GM12891 (cell line): ENCODE data around the gene R3HDML.

Source experiments
- POLR2A ChIP-seq: IDR thresholded peaks from 2 replicates; pipeline ENCODE4 v1.6.1; 2011; ENCODE audit warnings: low read depth, low read length, control low read depth
- POLR2AphosphoS5 ChIP-seq: IDR thresholded peaks from 2 replicates; pipeline ENCODE4 v1.6.1; 2011; ENCODE audit warnings: low read depth, low read length, control low read depth
- TAF1 ChIP-seq: IDR thresholded peaks from 2 replicates; pipeline ENCODE4 v1.6.1; 2011; ENCODE audit warnings: low read depth, low read length, control low read depth

GRCh38 chr20:44349349-44349748 lies 12.5 kb downstream of the R3HDML start:
- TF ChIP-seq POLR2A (no peak), POLR2AphosphoS5 (no peak), TAF1 (no peak)
